Hepatocyte (in vitro differentiated cells): ENCODE data around the gene MESD. TPM values are rescaled to one million over a fixed set of nuclear protein-coding genes. Genes with fewer than 3 reads are reported as not detected.
A peak's percentile ranks its signal among the peaks of the same experiment; 100 is the strongest.

Experiments used
- DNase-seq: peaks from one replicate; pipeline ENCODE4 v3.0.0-alpha.2; 2016; ENCODE audit warnings: low spot score
- H2AFZ ChIP-seq: fragments of 200-600 bp; sonication (generic); 2 replicates; pipeline ENCODE4 v1.6.0; 2016; ENCODE audit warnings: antibody characterized with exemption, mild to moderate bottlenecking
- H3K27ac ChIP-seq: fragments of 200-600 bp; sonication (generic); 2 replicates; pipeline ENCODE4 v1.5.1; 2016; ENCODE audit warnings: mild to moderate bottlenecking
- H3K27me3 ChIP-seq: fragments of 200-600 bp; sonication (generic); 2 replicates; pipeline ENCODE4 v1.6.1; 2016
- H3K36me3 ChIP-seq: fragments of 200-600 bp; sonication (generic); replicated peaks from 2 replicates; pipeline ENCODE4 v1.5.1; 2016; ENCODE audit warnings: low read depth; ENCODE audit not compliant: insufficient read depth
- H3K4me1 ChIP-seq: fragments of 200-600 bp; sonication (generic); 2 replicates; pipeline ENCODE4 v1.5.1; 2016; ENCODE audit warnings: mild to moderate bottlenecking, moderate library complexity; ENCODE audit not compliant: insufficient read depth
- H3K4me2 ChIP-seq: fragments of 200-600 bp; sonication (generic); 2 replicates; pipeline ENCODE4 v1.6.0; 2016
- H3K4me3 ChIP-seq: fragments of 200-600 bp; sonication (generic); 2 replicates; pipeline ENCODE4 v1.5.1; 2016; ENCODE audit warnings: mild to moderate bottlenecking
- H3K79me2 ChIP-seq: fragments of 200-600 bp; sonication (generic); 2 replicates; pipeline ENCODE4 v1.6.0; 2017; ENCODE audit warnings: mild to moderate bottlenecking
- H3K9me2 ChIP-seq: fragments of 200-600 bp; sonication (generic); replicated peaks from 2 replicates; pipeline ENCODE4 v1.6.0; 2017; ENCODE audit warnings: mild to moderate bottlenecking; ENCODE audit not compliant: insufficient read depth
- H3K9me3 ChIP-seq: fragments of 200-600 bp; sonication (generic); 2 replicates; pipeline ENCODE4 v1.5.1; 2016; ENCODE audit warnings: low read depth, mild to moderate bottlenecking
- H4K20me1 ChIP-seq: fragments of 200-600 bp; sonication (generic); 2 replicates; pipeline ENCODE4 v1.6.0; 2016; ENCODE audit warnings: mild to moderate bottlenecking; ENCODE audit not compliant: insufficient read depth, poor library complexity, severe bottlenecking
- EZH2 ChIP-seq: fragments of 200-600 bp; sonication (generic); IDR thresholded peaks from 2 replicates; pipeline ENCODE4 v1.6.1; 2016; ENCODE audit warnings: antibody characterized with exemption, mild to moderate bottlenecking, borderline replicate concordance
- EZH2phosphoT487 ChIP-seq: fragments of 200-600 bp; sonication (generic); IDR thresholded peaks from one replicate; pipeline ENCODE4 v1.6.1; 2018; ENCODE audit warnings: antibody characterized with exemption, mild to moderate bottlenecking, low read depth, moderate library complexity; ENCODE audit not compliant: unreplicated experiment, severe bottlenecking
- WGBS: methylation state at CpG from one replicate; pipeline ENCODE4 v1.1.6; 2016; ENCODE audit warnings: low lambda C conversion rate; ENCODE audit errors: missing lambda C conversion rate; 5-methylcytosine and 5-hydroxymethylcytosine counted together
- polyA plus RNA-seq: library from polyadenylated mRNA; unstranded; fragments of >200 nt; fragmentation: Nextera tagmentation; extraction: Ambion mirVana; gene quantifications from 2 replicates; pipeline ENCODE4 v1.2.1, GENCODE V29; 2016
- total RNA-seq: library from RNA; depleted of rRNA; stranded (reverse); fragments of >200 nt; gene quantifications from 2 replicates; pipeline ENCODE4 v1.2.3, GENCODE V29; 2014
- TF ChIP-seq, protein P1 (sequence below): fragments of 200-600 bp; sonication (generic); IDR thresholded peaks from 2 replicates; pipeline ENCODE4 v1.5.1; 2016; ENCODE audit warnings: antibody characterized with exemption, mild to moderate bottlenecking; ENCODE audit not compliant: poor library complexity

Gene MESD
- total and polyA plus RNA-seq, 2 experiments from 2014 or later = 27.1 to 52.2 TPM

- no peak for TF ChIP-seq EZH2
- no peak for TF ChIP-seq EZH2phosphoT487
- TF ChIP-seq, protein P1, sequence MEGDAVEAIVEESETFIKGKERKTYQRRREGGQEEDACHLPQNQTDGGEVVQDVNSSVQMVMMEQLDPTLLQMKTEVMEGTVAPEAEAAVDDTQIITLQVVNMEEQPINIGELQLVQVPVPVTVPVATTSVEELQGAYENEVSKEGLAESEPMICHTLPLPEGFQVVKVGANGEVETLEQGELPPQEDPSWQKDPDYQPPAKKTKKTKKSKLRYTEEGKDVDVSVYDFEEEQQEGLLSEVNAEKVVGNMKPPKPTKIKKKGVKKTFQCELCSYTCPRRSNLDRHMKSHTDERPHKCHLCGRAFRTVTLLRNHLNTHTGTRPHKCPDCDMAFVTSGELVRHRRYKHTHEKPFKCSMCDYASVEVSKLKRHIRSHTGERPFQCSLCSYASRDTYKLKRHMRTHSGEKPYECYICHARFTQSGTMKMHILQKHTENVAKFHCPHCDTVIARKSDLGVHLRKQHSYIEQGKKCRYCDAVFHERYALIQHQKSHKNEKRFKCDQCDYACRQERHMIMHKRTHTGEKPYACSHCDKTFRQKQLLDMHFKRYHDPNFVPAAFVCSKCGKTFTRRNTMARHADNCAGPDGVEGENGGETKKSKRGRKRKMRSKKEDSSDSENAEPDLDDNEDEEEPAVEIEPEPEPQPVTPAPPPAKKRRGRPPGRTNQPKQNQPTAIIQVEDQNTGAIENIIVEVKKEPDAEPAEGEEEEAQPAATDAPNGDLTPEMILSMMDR = no peak
- H3K27me3 ChIP-seq = no peaks in the 10 kb centered on the region
- H3K4me2 ChIP-seq = no peak overlapping the region
- no peaks in the 10 kb centered on the region for H4K20me1 ChIP-seq
- H3K9me3 ChIP-seq = no peaks in the 10 kb centered on the region
- H3K27ac ChIP-seq = no peak overlapping the region
- DNase-seq = no peak
- no peaks in the 10 kb centered on the region for H3K4me1 ChIP-seq
- no peak overlapping the region for H3K4me3 ChIP-seq
- no peak overlapping the region for H2AFZ ChIP-seq
- H3K9me2 ChIP-seq = no peaks in the 10 kb centered on the region
- H3K36me3 ChIP-seq = no peaks in the 10 kb centered on the region
- WGBS = 78% methylated on average over 3 of the region's 3 CpGs
- peaks cover 5% of the 10 kb centered on the region for H3K79me2 ChIP-seq
Observed at GRCh38 chr15:80970658-80971057, 19.0 kb downstream of the MESD start.

- H2AFZ ChIP-seq = no peak overlapping the region
- H3K4me3 ChIP-seq = no peak overlapping the region
- no peaks in the 10 kb centered on the region for H3K27me3 ChIP-seq
- H3K4me2 ChIP-seq = no peak overlapping the region
- H3K79me2 ChIP-seq = peaks cover 5% of the 10 kb centered on the region
- no peaks in the 10 kb centered on the region for H3K36me3 ChIP-seq
- no peaks in the 10 kb centered on the region for H3K4me1 ChIP-seq
- no peaks in the 10 kb centered on the region for H3K9me3 ChIP-seq
- DNase-seq = peak; percentile 84
- WGBS = 49% methylated on average over 12 of the region's 12 CpGs
- H4K20me1 ChIP-seq = no peaks in the 10 kb centered on the region
- H3K27ac ChIP-seq = no peak overlapping the region
- no peak for TF ChIP-seq EZH2
- TF ChIP-seq EZH2phosphoT487 = no peak
- TF ChIP-seq, protein P1 = peak; percentile 91
- no peaks in the 10 kb centered on the region for H3K9me2 ChIP-seq
Observed at GRCh38 chr15:80970018-80970657, 19.5 kb downstream of the MESD start.

- 97% methylated on average over 7 of the region's 7 CpGs for WGBS
Observed at GRCh38 chr15:80969316-80969715, 20.3 kb downstream of the MESD start.

More at GRCh38 chr15:80969316-80969715, 20.3 kb downstream of the MESD start:
- Histone ChIP-seq H3K27me3 (no peaks in the 10 kb centered on the region), H3K4me3 (no peak overlapping the region), H3K4me1 (no peaks in the 10 kb centered on the region), H3K79me2 (peaks cover 2% of the 10 kb centered on the region), H3K36me3 (no peaks in the 10 kb centered on the region), H3K4me2 (no peak overlapping the region), H3K9me3 (no peaks in the 10 kb centered on the region), H4K20me1 (no peaks in the 10 kb centered on the region), H2AFZ (no peak overlapping the region), H3K27ac (no peak overlapping the region), H3K9me2 (no peaks in the 10 kb centered on the region)
- no peak for TF ChIP-seq EZH2phosphoT487
- no peak for TF ChIP-seq EZH2
- TF ChIP-seq, protein P1 = no peak
- DNase-seq = no peak
